Measurements from ENCODE around the gene FBXW4.
"Not testable (repeated sequence)": the region's sequence is repeated elsewhere in the genome, so short reads cannot be mapped to it uniquely, and the experiment has no call there.

The FBXW4 gene

GRCh38 chr10:101650863-101651262, 44.1 kb downstream of the FBXW4 start:
- DNase-seq, result no peak

GRCh38 chr10:101649525-101650085, 45.4 kb downstream of the FBXW4 start:
- no peak for DNase-seq

- DNase-seq, result no peak
These were observed 47.7 kb downstream of the FBXW4 start for GRCh38 chr10:101647255-101647654.

GRCh38 chr10:101646364-101646763, 48.6 kb downstream of the FBXW4 start:
- DNase-seq, result no peak

GRCh38 chr10:101645659-101646058, 49.3 kb downstream of the FBXW4 start:
- DNase-seq, result no peak

- DNase-seq, result no peak
These were observed 51.0 kb downstream of the FBXW4 start for GRCh38 chr10:101644002-101644401.

- DNase-seq, result no peak
These were observed 51.4 kb downstream of the FBXW4 start for GRCh38 chr10:101643546-101643945.

- DNase-seq, result no peak
These were observed 55.6 kb downstream of the FBXW4 start for GRCh38 chr10:101639141-101639900.

- not testable (repeated sequence) for DNase-seq
These were observed 61.5 kb downstream of the FBXW4 start for GRCh38 chr10:101633510-101633909.

GRCh38 chr10:101631821-101632475, 63.0 kb downstream of the FBXW4 start:
- DNase-seq, result no peak

- DNase-seq, result no peak
These were observed 64.4 kb downstream of the FBXW4 start for GRCh38 chr10:101630633-101630920.

- no peak for DNase-seq
These were observed 64.9 kb downstream of the FBXW4 start for GRCh38 chr10:101629837-101630632.

GRCh38 chr10:101625821-101626412, 69.1 kb downstream of the FBXW4 start:
- DNase-seq, result no peak

GRCh38 chr10:101624526-101625102, 70.4 kb downstream of the FBXW4 start:
- no peak for DNase-seq

- no peak for DNase-seq
These were observed 71.4 kb downstream of the FBXW4 start for GRCh38 chr10:101623528-101623927.

- DNase-seq, result no peak
These were observed 75.0 kb downstream of the FBXW4 start for GRCh38 chr10:101619983-101620382.

GRCh38 chr10:101618871-101619270, 76.1 kb downstream of the FBXW4 start:
- DNase-seq, result no peak

- no peak for DNase-seq
These were observed 77.0 kb downstream of the FBXW4 start for GRCh38 chr10:101617824-101618568.

- DNase-seq, result no peak
These were observed 77.7 kb downstream of the FBXW4 start for GRCh38 chr10:101617102-101617823.

GRCh38 chr10:101616415-101617101, 78.4 kb downstream of the FBXW4 start:
- no peak for DNase-seq
